B cell (primary cell): Measurements from ENCODE around the gene PRKCZ. TPM values are rescaled to one million over a fixed set of nuclear protein-coding genes. Genes with fewer than 3 reads are reported as not detected.

Source experiments
- ATAC-seq: fragments of 200-7000 bp; cut with Tn5 transposase; one replicate; pipeline ENCODE4 v1.10.0; 2021; ENCODE audit warnings: low read depth, mild to moderate bottlenecking, moderate number of reproducible peaks, moderate library complexity
- CTCF ChIA-PET: fragments of 350-600 bp; sonication (Branson Sonifier 250); formaldehyde crosslinking; loops from one replicate; lab custom pipeline; 2021; ENCODE audit warnings: antibody characterized with exemption, inconsistent platforms; lab: Charles Lee
- POLR2A ChIA-PET: fragments of 350-600 bp; sonication (Branson Sonifier 250); formaldehyde crosslinking; loops from one replicate; lab custom pipeline; 2021; ENCODE audit warnings: antibody characterized with exemption; lab: Charles Lee
- DNase-seq: peaks from one replicate; pipeline ENCODE4 v3.0.0; 2013
- H2AFZ ChIP-seq: 2 replicates; pipeline ENCODE4 v1.6.1; 2012; ENCODE audit warnings: mild to moderate bottlenecking, low read depth, low read length; ENCODE audit not compliant: insufficient read depth, poor library complexity, severe bottlenecking
- H3K27ac ChIP-seq, 2 donors: 1 replicate in 1 of 2; 2 replicates in 1 of 2; pipeline ENCODE4 v1.5.1; 2012 to 2013; ENCODE audit warnings: low read length in 2 of 2, mild to moderate bottlenecking in 2 of 2, moderate library complexity in 1 of 2
- H3K27me3 ChIP-seq, 4 experiments: fragments of 200-600 bp in 1 of 4; sonication (generic) in 1 of 4; replicated peaks in 1 of 4; 1 replicate in 2 of 4; 2 replicates in 2 of 4; pipeline versions ENCODE4 v1.6.1 to v1.7.0; 2013 to 2016; ENCODE audit warnings: low read length in 3 of 4, mild to moderate bottlenecking in 2 of 4, mixed read lengths in 1 of 4, moderate library complexity in 1 of 4; ENCODE audit not compliant: insufficient read depth in 4 of 4, control insufficient read depth in 3 of 4; ENCODE audit errors: control extremely low read depth in 1 of 4
- H3K36me3 ChIP-seq, 2 experiments: replicated peaks in 1 of 2; 1 replicate in 1 of 2; 2 replicates in 1 of 2; pipeline versions ENCODE4 v1.6.1 to v1.7.1; 2013; ENCODE audit warnings: low read length in 1 of 2; ENCODE audit not compliant: insufficient read depth in 2 of 2, control insufficient read depth in 1 of 2; ENCODE audit errors: control extremely low read depth in 1 of 2, extremely low read depth in 1 of 2
- H3K4me1 ChIP-seq, 2 donors: fragments of 200-600 bp in 1 of 2; sonication (generic) in 1 of 2; 1 replicate in 1 of 2; 2 replicates in 1 of 2; pipeline versions ENCODE4 v1.5.1 to v1.6.1; 2013 to 2017; ENCODE audit warnings: low read length in 2 of 2; ENCODE audit not compliant: control insufficient read depth in 2 of 2, insufficient read depth in 2 of 2
- H3K4me2 ChIP-seq: replicated peaks from 2 replicates; pipeline ENCODE3; 2012; ENCODE audit warnings: mild to moderate bottlenecking, low read depth, low read length; ENCODE audit not compliant: poor library complexity, severe bottlenecking
- H3K4me3 ChIP-seq, 5 experiments: fragments of 200-600 bp in 1 of 5; sonication (generic) in 1 of 5; 1 replicate in 3 of 5; 2 replicates in 2 of 5; pipeline versions ENCODE4 v1.5.1 to v1.7.0; 2011 to 2016; ENCODE audit warnings: low read length in 4 of 5, mild to moderate bottlenecking in 4 of 5, low read depth in 2 of 5, control low read depth in 1 of 5, moderate library complexity in 1 of 5; ENCODE audit not compliant: insufficient read depth in 1 of 5; ENCODE audit errors: control extremely low read depth in 1 of 5, extremely low read depth in 1 of 5
- H3K79me2 ChIP-seq: fragments of 200-600 bp; sonication (generic); one replicate; pipeline ENCODE4 v1.6.0; 2016; ENCODE audit warnings: low read length; ENCODE audit not compliant: control insufficient read depth, insufficient read depth
- H3K9ac ChIP-seq: fragments of 200-600 bp; sonication (generic); 2 replicates; pipeline ENCODE4 v1.6.1; 2017; ENCODE audit warnings: mild to moderate bottlenecking, low read length, moderate library complexity
- H3K9me3 ChIP-seq, 3 donors: one replicate each; pipeline versions ENCODE4 v1.6.1 to v1.7.1; 2013; ENCODE audit warnings: low read length in 2 of 3; ENCODE audit not compliant: control insufficient read depth in 2 of 3, insufficient read depth in 1 of 3; ENCODE audit errors: control extremely low read depth in 1 of 3
- H4K20me1 ChIP-seq: 2 replicates; pipeline ENCODE4 v1.6.0; 2012; ENCODE audit warnings: mild to moderate bottlenecking, low read length; ENCODE audit not compliant: insufficient read depth, control insufficient read depth, poor library complexity, severe bottlenecking
- H3K27ac Mint-ChIP-seq: one replicate; pipeline ENCODE4 v1.8.0; 2021; ENCODE audit warnings: mixed read lengths
- H3K27me3 Mint-ChIP-seq: one replicate; pipeline ENCODE4 v1.8.0; 2021; ENCODE audit warnings: mixed read lengths
- H3K4me1 Mint-ChIP-seq: one replicate; pipeline ENCODE4 v1.8.0; 2021; ENCODE audit warnings: mixed read lengths
- H3K4me3 Mint-ChIP-seq: one replicate; pipeline ENCODE4 v1.8.0; 2021; ENCODE audit warnings: mixed read lengths
- H3K9me3 Mint-ChIP-seq: one replicate; pipeline ENCODE4 v1.8.0; 2022; ENCODE audit warnings: mixed read lengths; ENCODE audit not compliant: insufficient read depth
- CTCF ChIP-seq: fragments of 200-600 bp; IDR thresholded peaks from one replicate; pipeline ENCODE4 v1.8.0; 2022; ENCODE audit warnings: antibody characterized with exemption, mild to moderate bottlenecking
- EZH2 ChIP-seq: IDR thresholded peaks from 2 replicates; pipeline ENCODE4 v1.6.1; 2012; ENCODE audit warnings: borderline replicate concordance, low read depth, mild to moderate bottlenecking, moderate library complexity, low read length; ENCODE audit not compliant: insufficient read depth, poor library complexity, severe bottlenecking
- whole genome bisulfite sequencing: methylation state at CpG from one replicate; pipeline ENCODE4 v1.1.5; 2013; ENCODE audit warnings: missing lambda C conversion rate; ENCODE audit not compliant: insufficient coverage; 5-methylcytosine and 5-hydroxymethylcytosine counted together
- intact Hi-C: fragments of 100-400 bp; cut with micrococcal nuclease; formaldehyde crosslinking; loops from one replicate; pipeline ENCODE4 v1.10.0; 2022
- polyA plus RNA-seq: library from polyadenylated mRNA; depleted of rRNA; stranded (reverse); fragments of >200 nt; gene quantifications from 2 replicates; pipeline ENCODE4 v1.2.3, GENCODE V29; 2012
- total RNA-seq, 2 donors: library from RNA; stranded (reverse); fragments of 120-200 nt in 1 of 2; gene quantifications; 1 replicate in 1 of 2; 2 replicates in 1 of 2; pipeline versions ENCODE4 v1.2.3 to v1.2.4, GENCODE V29; 2013 to 2022

Gene PRKCZ
- total and polyA plus RNA-seq, 2 donors (not counting 1 experiment from before 2014, with no cell fraction given), result 17.9 to 53.2 TPM

DNA sequence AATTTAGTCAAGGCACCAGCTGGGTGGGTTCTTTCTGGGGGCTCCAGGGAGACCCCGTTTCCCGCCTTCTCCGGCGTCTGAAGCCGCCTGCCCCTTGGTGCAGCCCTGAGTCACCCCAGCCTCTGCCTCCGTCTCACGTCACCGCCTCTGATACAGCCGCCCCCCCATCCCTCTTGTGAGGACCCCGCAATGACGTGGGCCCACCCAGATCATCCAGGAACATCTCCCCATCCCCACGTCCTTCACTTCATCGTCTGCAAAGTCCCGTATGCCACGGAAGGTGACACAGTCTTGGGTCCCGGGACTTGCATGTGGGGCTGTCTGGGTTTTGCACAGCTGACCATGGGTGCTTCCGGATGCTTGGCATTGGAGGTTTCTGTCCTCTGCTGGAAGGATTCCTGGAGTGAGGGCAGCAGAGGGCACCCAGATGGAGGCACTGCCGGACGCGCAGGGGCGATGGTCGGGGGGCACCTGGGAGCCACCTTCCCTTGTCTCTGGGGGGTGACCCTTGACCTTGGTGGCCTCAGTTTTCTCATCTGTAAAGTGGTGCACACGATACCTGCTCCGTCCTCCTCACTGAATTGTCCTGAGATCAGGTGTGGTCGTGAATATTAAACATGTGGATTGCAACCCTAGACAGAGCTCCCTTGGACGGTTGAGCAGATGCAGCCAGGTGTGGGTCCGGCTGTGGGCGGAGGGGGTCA is 58.8 kb downstream of the PRKCZ start:
- ChIA-PET CTCF (interaction anchor here (1.6 to 2.3 kb wide), 2 partner anchors 31 to 65 kb away, joined by 7 to 24 read pairs; no protein-coding TSS in a partner anchor), POLR2A (interaction anchor here (0.6 kb wide), 1 partner anchor 61 kb away, joined by 5 read pairs; no protein-coding TSS in a partner anchor)
- H3K27me3 ChIP-seq, result no peaks in the 10 kb centered on the region
- no peak overlapping the region for H2AFZ ChIP-seq
- DNase-seq, result no peak
- WGBS, result 92% methylated on average over 28 of the region's 28 CpGs
- ATAC-seq, result no peak
- H3K4me3 ChIP-seq, result no peak overlapping the region
- Mint-ChIP-seq H3K4me3 (no peak overlapping the region), H3K9me3 (no peaks in the 10 kb centered on the region), H3K27me3 (no peaks in the 10 kb centered on the region), H3K4me1 (peaks cover 16% of the 10 kb centered on the region), H3K27ac (peak overlapping the region; percentile 41)
- no peak overlapping the region for H3K9ac ChIP-seq
- peaks cover 20 to 22% of the 10 kb centered on the region in 2 donors for H3K4me1 ChIP-seq
- H3K9me3 ChIP-seq, result no peaks in the 10 kb centered on the region
- H3K79me2 ChIP-seq, result peaks cover 9% of the 10 kb centered on the region
- H3K4me2 ChIP-seq, result no peak overlapping the region
- TF ChIP-seq CTCF (no peak), EZH2 (no peak)
- H3K27ac ChIP-seq, result no peak overlapping the region
- H3K36me3 ChIP-seq, result peaks cover 0 to 4% of the 10 kb centered on the region in 2 experiments
- H4K20me1 ChIP-seq, result no peaks in the 10 kb centered on the region
- intact Hi-C loops, result no loop called here

- peaks cover 17% of the 10 kb centered on the region for H3K4me1 Mint-ChIP-seq
- Histone ChIP-seq H3K4me2 (no peak overlapping the region), H3K9me3 (no peaks in the 10 kb centered on the region), H3K4me3 (no peak overlapping the region), H4K20me1 (no peaks in the 10 kb centered on the region), H3K79me2 (peaks cover 9% of the 10 kb centered on the region), H3K9ac (no peak overlapping the region), H3K27me3 (no peaks in the 10 kb centered on the region), H3K36me3 (peaks cover 0 to 4% of the 10 kb centered on the region in 2 experiments), H3K27ac (no peak overlapping the region), H3K4me1 (peaks cover 20 to 22% of the 10 kb centered on the region in 2 donors), H2AFZ (no peak overlapping the region)
- no peak overlapping the region for H3K27ac Mint-ChIP-seq
- ChIA-PET CTCF (interaction anchor here (1.6 to 2.3 kb wide), 2 partner anchors 30 to 64 kb away, joined by 7 to 24 read pairs; no protein-coding TSS in a partner anchor), POLR2A (no interaction called here)
- no peak for ATAC-seq
- TF ChIP-seq CTCF (no peak), EZH2 (no peak)
- no peaks in the 10 kb centered on the region for H3K27me3 Mint-ChIP-seq
- H3K4me3 Mint-ChIP-seq, result no peak overlapping the region
- no peaks in the 10 kb centered on the region for H3K9me3 Mint-ChIP-seq
- intact Hi-C loops, result no loop called here
- no peak for DNase-seq
- 93% methylated on average over 22 of the region's 24 CpGs for WGBS
These were observed 59.4 kb downstream of the PRKCZ start for GRCh38 chr1:2109581-2110021.
